GM21360 (cell line): ENCODE data around the gene POLD2.
"Not testable (repeated sequence)": the region's sequence is repeated elsewhere in the genome, so short reads cannot be mapped to it uniquely, and the experiment has no call there.

Source experiments
- ATAC-seq: cut with Tn5 transposase; IDR thresholded peaks from one replicate; pipeline ENCODE4 v1.9.1; 2021; ENCODE audit warnings: mild to moderate bottlenecking, moderate library complexity; ENCODE audit not compliant: unreplicated experiment

POLD2 gene

GRCh38 chr7:44139311-44140010, 16.1 kb upstream of the POLD2 start:
- ATAC-seq: no peak

GRCh38 chr7:44138698-44139097, 15.3 kb upstream of the POLD2 start:
- ATAC-seq: no peak

- no peak for ATAC-seq
These were observed 13.4 kb upstream of the POLD2 start for GRCh38 chr7:44136731-44137130.

- ATAC-seq: no peak
These were observed 11.7 kb upstream of the POLD2 start for GRCh38 chr7:44134943-44135628.

GRCh38 chr7:44133295-44133694, 9.9 kb upstream of the POLD2 start:
- no peak for ATAC-seq

GRCh38 chr7:44132039-44132438, 8.7 kb upstream of the POLD2 start:
- no peak for ATAC-seq

- no peak for ATAC-seq
These were observed 8.1 kb upstream of the POLD2 start for GRCh38 chr7:44131173-44132029.

GRCh38 chr7:44128721-44129582, 5.6 kb upstream of the POLD2 start:
- no peak for ATAC-seq

- no peak for ATAC-seq
These were observed 3.8 kb upstream of the POLD2 start for GRCh38 chr7:44127161-44127560.

GRCh38 chr7:44126574-44126973, 3.2 kb upstream of the POLD2 start:
- ATAC-seq: not testable (repeated sequence)

- ATAC-seq: no peak
These were observed 1.5 kb upstream of the POLD2 start for GRCh38 chr7:44124822-44125202.

GRCh38 chr7:44122529-44122928, 819 bp downstream of the POLD2 start:
- no peak for ATAC-seq

GRCh38 chr7:44121761-44122420, 1.5 kb downstream of the POLD2 start:
- ATAC-seq: no peak

GRCh38 chr7:44120395-44120794, 3.0 kb downstream of the POLD2 start:
- no peak for ATAC-seq

- no peak for ATAC-seq
These were observed 3.4 kb downstream of the POLD2 start for GRCh38 chr7:44119829-44120380.

GRCh38 chr7:44117801-44118429, 5.4 kb downstream of the POLD2 start:
- no peak for ATAC-seq

- no peak for ATAC-seq
These were observed 6.3 kb downstream of the POLD2 start for GRCh38 chr7:44116789-44117666.

GRCh38 chr7:44116087-44116788, 7.1 kb downstream of the POLD2 start:
- no peak for ATAC-seq
